HK-2 (cell line): ENCODE results near the gene VPS18.

ENCODE experiments used
- DNase-seq: peaks from one replicate; pipeline ENCODE4 v3.0.0-alpha.2; 2018; ENCODE audit not compliant: unreplicated experiment

VPS18 gene

DNA sequence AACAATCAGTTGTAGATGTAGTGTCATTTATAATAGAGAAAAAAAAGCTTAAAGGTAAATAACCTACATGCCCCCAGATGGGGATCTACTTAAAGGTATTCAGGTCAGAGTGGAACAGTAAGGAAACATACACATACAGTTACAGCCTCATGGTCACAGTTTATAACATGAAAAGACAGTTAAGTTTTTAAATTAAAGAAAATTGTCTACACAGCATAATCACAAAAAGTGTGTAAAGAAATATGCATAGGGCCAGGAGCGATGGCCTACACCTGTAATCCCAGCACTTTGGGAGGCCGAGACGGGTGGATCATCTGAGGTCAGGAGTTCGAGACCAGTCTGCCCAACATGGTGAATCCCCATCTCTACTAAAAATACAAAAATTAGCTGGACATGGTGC lies 27.1 kb upstream of the VPS18 start:
- no peak for DNase-seq

DNA sequence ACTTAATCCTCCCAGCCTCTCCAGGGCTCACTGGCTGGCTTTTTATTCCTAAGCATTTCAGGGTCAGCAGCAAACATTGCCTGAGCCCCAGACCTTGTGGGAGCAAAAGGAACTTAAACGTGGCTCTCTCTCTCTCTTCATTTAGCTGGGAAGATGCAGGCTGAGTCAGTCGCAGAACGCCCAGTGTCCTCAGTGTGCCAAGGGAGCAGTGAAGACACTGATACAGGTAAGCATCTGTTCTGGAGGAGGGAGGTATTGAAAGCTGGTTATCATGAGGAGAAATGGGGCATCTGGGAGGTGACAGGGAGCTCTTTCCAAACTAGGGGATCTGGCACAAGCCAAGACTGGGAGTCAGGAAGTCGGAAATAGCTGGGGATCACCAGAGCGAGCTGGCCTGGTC lies 24.6 kb upstream of the VPS18 start:
- no peak for DNase-seq

DNA sequence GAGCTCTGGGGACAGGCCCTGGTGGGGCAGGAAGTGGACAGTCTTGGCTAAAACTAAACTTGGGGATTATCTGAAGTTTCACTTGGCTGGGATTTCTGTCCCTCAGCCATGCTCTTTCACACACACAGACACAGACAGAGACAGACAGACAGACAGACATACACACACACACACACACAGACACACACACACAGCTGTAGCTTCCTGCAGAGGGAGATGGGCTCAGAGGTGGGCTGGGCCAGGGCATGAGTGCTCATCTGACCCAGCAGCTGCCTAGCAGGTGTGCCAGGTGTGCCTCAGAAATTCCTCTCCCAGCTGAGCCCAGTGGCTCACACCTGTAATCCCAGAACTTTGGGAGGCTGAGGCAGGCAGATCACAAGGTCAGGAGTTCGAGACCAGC lies 23.5 kb upstream of the VPS18 start:
- DNase-seq: no peak

DNA sequence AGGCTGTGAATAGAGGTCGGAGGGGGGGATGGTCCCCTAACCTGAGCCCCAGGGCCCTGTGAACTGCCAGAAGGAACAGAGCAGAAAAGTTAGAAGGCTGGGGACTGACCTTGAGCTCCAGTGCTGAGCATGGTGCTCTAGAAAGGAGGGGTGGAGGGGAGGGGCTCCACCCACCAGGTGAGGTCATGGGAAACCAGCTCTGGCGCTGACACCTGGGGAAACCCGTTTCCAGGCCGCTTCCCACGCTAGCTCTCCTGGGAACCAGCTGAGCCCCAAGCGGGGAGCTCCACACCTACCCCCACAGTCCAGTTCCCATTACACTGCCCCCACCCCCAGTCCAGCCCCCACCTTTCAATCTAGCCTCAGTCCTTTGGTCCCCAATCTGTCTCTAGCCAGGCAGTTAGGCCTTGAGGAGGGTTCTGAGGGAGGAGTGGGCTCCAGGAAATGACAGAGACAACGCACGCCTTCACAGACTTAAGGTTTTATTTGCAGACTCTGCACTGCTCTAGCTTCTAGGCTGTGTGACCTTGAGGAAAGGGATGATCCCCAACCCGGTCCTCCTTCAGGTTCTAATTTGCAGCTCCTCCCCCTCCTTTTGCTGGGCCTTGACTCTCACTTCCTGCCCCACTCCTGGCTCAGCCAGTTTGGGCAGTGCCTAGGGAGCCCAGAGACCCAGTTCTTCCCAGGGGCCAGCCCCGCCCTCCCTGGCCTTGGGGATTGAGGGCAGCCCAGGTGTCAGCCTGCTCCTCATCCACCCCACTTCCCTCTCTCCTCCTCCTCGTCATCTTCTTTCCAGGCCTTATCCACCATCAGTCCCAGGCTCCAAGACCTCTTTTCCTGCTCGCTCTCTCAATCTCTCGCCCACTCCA lies 22.3 kb upstream of the VPS18 start:
- DNase-seq: no peak

DNA sequence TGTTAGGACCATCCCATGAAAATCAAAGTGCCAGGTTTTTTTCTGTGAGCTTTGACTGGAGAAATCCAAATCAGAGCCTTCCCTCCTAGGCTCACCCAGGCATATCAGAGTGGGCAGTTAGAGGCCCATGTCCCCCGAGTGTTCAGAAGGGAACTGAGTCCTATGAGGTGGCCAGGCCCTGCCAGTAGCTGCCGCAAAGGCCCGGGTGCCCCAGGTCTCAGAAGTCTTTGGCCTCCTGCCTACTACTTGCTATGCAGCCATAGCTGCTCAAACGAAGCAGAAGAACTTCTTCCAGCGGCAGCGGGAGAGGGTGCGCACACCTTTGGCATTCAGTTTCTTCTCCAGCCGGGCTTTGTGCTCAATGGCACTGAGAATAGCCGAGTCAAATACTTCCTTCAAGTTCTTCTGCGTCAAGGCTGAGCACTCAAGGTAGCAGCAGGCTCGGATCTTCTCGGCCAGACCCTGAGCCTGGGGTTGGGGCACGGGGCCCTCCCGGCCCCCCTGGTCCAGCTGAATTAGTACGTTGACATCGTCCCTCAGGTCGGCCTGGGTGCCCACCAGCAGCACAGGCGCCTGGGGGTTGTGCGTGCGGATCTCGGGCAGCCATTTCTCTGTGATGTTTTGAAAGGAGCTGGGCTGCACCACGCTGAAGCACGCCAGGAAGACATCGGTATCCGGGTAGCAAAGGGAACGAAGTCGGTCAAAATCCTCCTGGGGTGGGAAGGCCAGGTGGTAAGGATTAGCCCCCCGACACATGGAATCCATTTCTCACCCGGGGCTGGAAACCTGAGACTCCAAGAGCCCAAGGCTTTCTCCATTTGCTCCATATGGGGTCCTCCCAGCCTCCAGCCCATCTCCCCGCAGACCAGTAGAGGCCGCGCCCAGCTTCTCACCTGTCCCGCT lies 21.2 kb upstream of the VPS18 start:
- DNase-seq: no peak

DNA sequence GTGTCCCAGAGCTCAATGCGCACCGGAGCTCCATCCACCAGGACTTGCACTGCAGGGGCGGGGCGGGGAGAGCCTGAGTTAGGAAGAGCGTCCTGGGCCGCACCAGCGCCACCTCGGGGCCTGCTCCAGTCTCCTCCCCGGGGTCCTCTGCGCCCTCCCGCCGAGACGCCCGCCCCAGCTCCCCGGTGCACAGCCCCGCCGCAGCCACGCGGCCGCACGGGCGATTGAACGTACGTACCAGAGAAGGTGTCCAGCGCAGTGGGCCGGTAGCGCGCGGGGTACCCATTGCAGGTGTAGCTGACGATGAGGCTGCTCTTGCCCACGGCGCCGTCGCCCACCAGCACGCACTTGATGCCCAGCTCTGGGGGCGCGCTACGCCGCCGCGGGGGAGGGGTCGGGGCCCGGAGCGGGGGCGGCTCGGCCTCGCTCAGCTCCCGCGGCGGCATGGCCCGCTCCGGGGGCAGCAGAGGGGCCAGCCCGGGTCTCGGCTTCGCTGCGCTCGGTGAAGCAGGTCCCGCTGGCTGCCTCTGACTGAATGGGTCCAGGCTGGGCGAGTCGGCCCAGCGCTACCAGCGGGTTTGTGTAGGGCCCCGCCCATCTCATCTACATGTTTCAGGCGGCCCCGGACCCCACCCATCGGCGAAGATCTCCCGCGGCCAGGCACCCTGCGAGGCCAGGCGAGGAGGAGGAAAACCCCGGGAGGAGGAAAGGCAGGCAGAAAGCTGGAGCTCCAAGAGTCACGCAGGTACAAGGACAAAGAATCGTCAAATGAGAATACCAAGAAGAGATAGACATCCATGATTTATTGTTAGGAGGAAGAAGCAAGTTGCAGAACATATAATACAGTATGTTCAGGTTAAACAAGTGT lies 20.3 kb upstream of the VPS18 start, which contains the start of gene RHOV:
Gene RHOV (minus strand): TSS at position 541 of the 868 bp plus-strand sequence. CDS start 95 bp downstream, at position 446.
- peak; percentile 65 for DNase-seq

DNA sequence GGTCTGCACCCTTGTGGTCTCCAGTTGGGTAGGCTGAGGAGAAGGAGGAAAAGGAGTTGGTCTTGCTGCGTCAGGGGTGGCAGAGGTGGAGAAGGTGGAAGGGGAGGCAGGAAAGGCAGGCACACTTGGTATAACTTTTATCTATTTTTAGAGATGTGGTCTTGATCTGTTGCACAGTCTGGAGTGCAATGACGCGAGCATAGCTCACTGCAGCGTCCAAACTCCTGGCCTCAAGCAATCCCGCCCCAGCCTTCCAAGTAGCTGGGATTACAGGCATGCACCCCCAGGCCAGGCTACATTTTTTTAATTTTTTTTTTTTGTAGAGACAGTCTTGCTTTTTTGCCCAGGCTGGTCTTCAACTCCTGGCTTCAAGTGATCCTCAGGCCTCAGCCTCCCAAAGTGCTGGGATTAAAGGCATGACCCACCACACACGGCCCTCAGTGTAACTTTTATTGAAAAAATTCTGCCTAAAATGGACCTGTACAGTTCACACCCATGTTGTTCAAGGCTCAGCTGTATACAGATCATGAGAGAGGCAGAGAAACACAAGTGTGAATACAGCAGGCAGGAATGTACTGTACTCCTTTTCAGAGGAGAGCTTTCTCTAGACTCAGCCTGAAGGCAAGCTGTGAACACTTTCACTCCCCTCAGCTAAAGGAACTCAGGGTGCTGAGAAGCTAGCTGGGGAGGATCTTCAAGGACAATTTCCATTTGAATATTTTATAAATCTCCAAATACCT lies 18.1 kb upstream of the VPS18 start:
- no peak for DNase-seq

DNA sequence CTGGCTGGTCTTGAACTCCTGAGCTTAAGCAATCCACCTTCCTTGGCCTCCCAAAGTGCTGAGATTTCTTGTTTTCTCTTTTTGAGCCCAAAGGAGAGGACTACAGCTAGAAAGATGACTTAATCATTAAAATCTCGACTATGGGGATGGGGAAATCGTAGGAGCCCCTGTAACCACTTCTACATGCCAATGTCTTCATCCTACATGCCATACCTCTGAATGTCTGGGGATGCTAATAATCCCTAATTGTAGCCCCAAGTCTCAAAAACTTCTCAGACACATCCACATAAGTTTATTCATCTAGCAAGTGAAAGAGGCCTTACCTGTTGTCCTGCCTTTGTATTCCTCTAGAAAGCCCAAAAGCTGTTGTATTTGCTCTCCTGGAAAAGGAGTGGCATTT lies 16.6 kb upstream of the VPS18 start:
- no peak for DNase-seq

DNA sequence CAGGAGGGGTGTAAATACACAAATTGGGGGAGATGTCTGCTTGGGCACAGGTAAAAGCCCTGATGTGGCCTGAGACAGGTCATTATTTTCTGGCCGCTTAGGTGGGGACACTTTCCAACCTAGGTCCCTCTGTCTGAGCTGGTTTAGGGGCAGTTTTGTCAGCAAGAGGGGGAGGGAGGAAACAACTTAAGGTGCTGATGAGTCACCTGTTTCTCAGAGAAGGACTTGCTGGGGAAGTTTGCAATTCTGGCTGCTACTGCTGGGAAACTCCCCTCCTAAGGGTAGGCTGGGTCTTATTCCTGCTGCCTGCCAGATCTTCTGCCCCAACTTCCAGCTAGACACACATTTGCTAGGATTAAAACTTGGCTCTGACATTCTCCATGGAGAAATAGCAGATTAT lies 15.5 kb upstream of the VPS18 start:
- DNase-seq: no peak

DNA sequence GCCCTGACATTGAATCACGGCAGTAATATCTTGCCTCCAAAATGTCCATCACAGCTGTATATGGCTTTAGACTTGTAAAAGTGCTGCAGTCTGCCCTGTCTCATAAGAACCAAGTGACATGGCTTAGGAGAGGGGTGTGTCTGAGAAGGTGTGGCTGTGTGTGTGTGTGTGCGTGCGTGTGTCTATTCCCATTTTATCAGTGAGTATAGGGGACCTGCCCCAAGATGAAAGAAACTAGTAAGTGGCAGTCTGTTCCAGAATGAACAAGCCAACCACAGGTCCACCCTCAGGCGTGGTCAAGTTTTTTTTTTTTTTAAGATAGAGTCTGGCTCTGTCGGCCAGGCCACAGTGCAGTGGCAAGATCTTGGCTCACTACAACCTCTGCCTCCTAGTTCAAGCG lies 14.6 kb upstream of the VPS18 start:
- DNase-seq: no peak

DNA sequence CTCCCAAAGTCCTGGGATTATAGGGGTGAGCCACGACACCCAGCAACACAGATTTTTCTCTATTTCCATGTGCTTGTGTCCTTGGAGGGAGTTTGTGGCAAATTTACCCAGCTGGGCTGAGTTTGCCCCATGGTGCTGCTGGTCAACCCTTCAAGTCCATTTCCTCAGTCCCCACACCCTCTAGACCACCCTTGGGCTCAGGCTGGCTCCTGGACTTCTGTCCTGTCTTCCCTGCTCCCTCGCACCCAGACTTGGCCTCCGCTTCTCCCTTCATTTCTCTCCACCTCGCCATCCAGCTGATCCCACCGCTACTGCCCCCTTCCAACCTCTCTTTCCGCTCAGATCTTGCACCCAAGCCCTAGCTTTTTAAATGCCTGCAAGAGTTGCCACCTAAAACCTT lies 12.9 kb upstream of the VPS18 start:
- DNase-seq: no peak

DNA sequence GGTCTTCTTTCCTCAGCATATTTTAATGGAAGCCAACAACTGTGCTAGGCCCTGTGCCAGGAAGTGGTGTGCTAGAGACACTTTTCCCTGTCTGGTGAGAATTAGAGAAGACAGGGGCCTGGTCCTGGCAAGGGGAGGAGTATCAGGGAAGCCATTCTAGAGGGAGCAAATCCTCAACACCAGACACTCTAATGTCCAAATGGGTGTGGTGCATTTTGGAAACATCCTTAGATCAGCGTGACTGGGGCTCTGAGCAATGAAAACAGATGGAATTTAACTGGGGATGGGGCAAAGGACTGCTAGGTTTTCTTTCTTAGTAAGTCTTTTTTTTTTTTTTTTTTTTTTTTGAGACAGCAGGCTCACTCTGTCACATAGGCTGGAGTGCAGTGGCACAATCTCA lies 7.7 kb upstream of the VPS18 start:
- no peak for DNase-seq

DNA sequence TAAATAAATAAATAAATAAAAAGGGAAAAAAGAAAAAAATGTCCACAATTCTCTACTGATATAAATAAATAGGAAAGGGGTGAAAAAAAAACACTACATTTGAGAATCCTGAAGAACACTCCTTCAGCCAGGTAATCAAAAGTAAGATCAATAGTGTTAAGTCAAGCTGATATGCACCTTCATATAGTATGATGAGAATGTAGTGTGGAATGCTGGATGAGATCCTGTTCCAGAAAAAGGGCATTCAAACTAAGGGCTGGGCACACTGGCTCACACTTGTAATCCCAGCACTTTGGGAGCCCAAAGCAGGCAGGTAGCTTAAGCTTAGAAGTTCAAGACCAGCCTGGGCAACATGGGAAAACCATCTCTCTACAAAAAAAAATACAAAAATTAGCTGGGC lies 5.1 kb upstream of the VPS18 start:
- no peak for DNase-seq

DNA sequence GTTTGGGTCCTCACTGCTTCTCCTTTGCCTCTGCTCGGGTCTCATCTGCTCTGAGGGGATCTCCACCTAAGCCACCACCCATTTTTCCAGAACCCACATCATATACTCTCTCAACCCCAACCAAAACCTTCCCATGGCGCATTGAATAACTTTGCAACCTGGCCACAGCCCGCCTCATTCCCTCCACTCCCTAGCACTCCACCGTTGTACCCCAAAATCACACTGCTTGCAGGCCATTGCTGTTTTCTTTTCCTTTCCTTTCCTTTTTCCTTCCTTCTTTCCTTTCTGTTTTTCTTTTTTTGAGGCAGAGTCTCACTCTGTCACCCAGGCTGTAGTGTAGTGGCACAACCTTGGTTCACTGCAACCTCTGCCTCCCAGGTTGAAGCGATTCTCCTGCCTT lies 3.1 kb upstream of the VPS18 start:
- DNase-seq: no peak

DNA sequence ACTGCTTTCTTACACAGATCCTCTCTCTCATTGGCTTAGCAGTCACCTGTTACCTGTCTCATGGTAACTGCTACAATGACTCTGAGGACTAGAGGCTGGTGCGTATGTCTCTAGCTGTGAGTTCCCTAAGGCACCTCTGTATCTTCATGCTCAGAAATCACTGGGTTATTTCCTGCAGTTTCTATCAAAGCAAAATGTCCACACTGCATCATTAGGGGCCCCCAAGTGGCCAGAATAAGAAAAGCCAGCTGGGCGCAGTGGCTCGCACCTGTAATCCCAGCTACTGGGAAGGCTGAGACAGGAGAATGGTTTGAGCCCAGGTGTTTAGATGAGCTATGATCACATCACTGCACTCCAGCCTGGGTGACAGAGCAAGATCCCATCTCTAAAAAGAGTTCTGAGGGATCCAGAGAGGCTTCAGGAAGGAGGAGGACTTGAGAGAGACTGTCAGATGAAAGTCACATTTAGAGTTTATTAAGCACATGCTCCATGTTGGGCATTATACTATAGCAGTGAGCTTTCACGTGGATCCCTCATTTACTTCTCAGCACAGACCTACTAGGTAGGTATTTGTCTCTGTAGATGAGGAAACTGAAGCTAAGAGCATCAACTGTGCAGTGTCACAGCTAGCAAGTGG lies 2.3 kb upstream of the VPS18 start:
- DNase-seq: no peak

DNA sequence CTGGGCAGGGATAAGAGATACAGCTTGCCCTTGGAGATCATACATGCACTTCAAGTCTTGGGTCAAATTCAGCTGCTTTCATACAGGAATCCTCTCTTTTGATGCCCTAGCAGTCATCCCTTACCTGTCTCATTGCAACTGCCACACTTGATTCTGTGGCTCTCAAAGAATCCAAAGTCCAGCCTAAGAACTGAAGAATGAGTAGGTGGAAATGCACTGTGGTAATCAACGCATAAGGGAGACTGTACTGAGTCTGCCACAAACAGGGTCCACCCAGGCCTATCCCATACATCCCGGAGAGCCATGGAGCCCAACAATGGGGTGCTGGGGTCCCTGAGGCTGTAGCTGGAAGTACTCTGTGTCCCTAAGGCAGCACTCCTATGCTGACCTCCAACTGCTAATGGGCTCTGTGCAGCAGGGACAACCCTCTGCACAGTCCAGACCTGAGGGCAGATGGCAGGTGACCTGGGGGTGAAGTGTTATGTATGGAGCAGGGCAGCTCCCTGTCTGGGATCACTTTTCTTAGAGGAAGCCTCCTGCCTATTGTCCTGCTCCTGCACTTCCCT lies 1.7 kb upstream of the VPS18 start:
- no peak for DNase-seq

DNA sequence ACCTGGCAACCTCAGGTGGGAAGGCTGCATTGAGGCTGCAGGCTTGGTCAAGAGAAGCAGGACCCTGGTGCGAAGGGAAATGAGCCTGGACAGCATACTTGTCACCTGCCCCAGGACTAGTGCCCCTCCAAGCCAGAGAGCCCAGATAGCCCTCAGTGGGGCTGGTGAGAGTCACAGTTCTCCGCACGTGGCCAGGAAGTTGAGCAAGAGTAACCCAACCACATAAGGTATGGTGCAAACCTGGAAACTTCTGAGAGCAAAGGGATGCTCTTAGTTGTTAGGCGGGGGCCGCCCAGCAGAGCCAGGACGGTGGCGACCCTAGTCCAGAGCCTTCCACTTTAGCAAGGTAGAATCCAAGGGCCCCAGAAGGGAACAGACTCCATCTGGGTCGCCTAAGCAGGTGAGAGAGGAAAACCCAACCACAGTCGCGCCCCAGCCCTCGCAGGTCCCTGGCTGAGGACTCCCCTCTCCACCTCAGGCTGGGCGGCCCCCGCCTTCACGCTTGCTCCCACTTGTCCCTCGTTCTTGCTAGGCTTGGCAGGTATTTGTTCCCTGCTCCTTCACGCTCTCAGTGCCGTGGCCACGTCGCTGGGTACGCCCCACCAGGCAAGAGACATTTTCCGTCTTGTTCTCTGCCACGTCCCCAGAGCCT lies 1.1 kb upstream of the VPS18 start:
- no peak for DNase-seq

DNA sequence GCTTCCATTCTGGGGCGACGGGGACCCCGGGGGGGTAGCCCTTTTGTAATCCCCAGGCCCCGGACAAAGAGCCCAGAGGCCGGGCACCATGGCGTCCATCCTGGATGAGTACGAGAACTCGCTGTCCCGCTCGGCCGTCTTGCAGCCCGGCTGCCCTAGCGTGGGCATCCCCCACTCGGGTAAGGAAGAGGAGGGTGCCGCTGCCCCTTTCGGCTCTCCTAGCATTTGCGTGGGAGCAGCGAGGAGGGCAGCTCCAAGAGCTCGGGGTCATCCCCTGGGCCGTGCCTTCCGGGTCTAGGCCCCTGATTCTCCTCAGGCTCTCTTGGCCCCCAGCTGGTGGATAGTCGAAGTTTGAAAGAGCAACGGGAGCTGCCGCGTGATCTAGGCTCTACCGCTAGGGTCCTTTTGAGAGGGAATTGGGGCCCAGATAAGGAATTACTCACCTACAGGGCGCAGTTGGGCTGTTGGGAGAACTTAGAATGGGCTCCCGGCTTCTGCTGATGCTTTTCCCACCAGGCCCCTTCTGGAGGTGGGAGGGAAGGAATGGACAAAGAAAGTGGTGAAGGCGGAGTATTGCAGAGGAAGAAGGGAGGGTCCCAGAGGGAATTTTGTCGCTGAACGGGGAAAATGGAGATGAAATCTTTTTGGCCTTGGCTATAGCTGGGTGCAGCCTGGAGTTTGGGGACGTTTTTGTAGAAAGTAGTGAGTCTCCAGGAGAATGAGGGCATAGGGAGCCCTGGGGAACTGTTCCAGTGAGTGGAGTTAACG lies 615 bp downstream of the VPS18 start:
- DNase-seq: peak; percentile 66
